Fibroblast of lung (primary cell): Measurements from ENCODE around the gene ATF1.

Experiments used
- CTCF ChIP-seq, 2 donors: IDR thresholded peaks in 1 of 2; conservative IDR thresholded peaks in 1 of 2; 1 replicate in 1 of 2; 2 replicates in 1 of 2; pipeline ENCODE4 v1.5.1; 2011 to 2012; ENCODE audit warnings: low read length in 2 of 2, control low read depth in 1 of 2, inconsistent platforms in 1 of 2, low read depth in 1 of 2, mild to moderate bottlenecking in 1 of 2
- EZH2 ChIP-seq: IDR thresholded peaks from 2 replicates; pipeline ENCODE4 v1.5.1; 2012; ENCODE audit warnings: low read length, control low read depth, mild to moderate bottlenecking; ENCODE audit errors: missing control alignments

- no peak for TF ChIP-seq CTCF (conservative IDR thresholded peaks at IDR 0.05 in 1 of 2, IDR thresholded peaks at IDR 0.05 in 1 of 2; ENCODE audit: low read depth in 1 of 2, low read length in 2 of 2)
- TF ChIP-seq EZH2 = no peak
Measured at GRCh38 chr12:50772470-50772869, 8.6 kb downstream of the ATF1 start.
